Measurements from ENCODE around the gene CDH22. TPM values are rescaled to one million over a fixed set of nuclear protein-coding genes. Genes with fewer than 3 reads are reported as not detected.
A peak's percentile ranks its signal among the peaks of the same experiment; 100 is the strongest.

CDH22 gene
- total and polyA plus RNA-seq, 2 experiments from 2014 or later, result 0.08 to 0.10 TPM

DNA sequence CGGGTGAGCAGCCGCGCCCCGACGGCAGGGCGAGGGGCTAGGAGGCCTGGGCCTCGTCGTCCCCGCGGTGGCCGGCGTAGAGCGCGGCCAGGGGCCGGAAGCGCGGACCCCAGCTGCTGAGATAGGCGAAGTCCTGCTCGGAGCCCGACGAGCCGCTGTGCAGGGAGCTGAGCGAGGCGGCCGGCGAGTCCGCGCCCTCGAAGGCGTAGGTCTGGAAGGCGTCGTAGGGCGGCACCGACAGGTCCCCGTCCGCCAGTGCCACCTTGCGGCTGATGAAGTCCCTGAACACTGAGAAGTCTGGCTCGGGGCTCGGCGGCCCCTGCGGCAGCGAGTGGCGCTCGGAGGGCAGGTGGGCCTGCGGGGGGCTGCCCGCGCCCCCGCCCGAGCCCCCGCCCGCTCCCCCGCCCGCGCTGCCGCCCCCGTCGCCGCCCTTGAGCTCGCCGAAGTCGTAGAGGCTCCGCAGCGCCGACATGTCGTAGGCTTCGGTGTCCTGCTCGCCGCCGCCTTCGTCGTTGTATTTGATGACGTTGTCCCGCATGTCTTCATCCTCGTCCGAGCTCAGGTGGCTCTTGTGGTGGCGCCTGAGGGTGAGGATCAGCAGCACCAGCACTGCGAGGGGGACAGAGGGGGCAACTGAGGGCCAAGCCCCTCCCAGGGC is 133.7 kb downstream of the CDH22 start:
- ATAC-seq (peak; percentile 95), DNase-seq (ENCODE audit: low spot score) (peak; percentile 95)
- Histone ChIP-seq H3K4me1 (ENCODE audit: insufficient read depth) (no peaks in the 10 kb centered on the region), H3K36me3 (ENCODE audit: insufficient read depth) (no peaks in the 10 kb centered on the region), H3K79me2 (replicated peaks; ENCODE audit: insufficient read depth) (no peaks in the 10 kb centered on the region), H4K20me1 (replicated peaks; ENCODE audit: insufficient read depth) (no peaks in the 10 kb centered on the region), H2AFZ (peak overlapping the region; percentile 85), H3K9me2 (ENCODE audit: insufficient read depth) (no peaks in the 10 kb centered on the region), H3K4me2 (peak overlapping the region; percentile 76), H3K27me3 (ENCODE audit: insufficient read depth) (peaks cover 49% of the 10 kb centered on the region), H3F3A (replicated peaks; ENCODE audit: low read depth) (no peaks in the 10 kb centered on the region), H3K27ac (ENCODE audit: low read depth) (no peak overlapping the region), H3K4me3 (peak overlapping the region; percentile 48)
- H3K27me3 Mint-ChIP-seq (ENCODE audit: insufficient read depth, low read depth, poor library complexity), result peaks cover 35% of the 10 kb centered on the region
- TF ChIP-seq NANOG (IDR thresholded peaks at IDR 0.05; ENCODE audit: borderline replicate concordance), result no peak
- no peak for TF ChIP-seq JUNB (IDR thresholded peaks at IDR 0.05; ENCODE audit: unreplicated experiment)
- TF ChIP-seq ZNF114 (CRISPR knock-in tag; IDR thresholded peaks at IDR 0.05), result no peak
- 0 out of 2 replicates have a peak, but pooled peaks have one; percentile 8 for TF ChIP-seq CREB1 (CRISPR knock-in tag; IDR thresholded peaks at IDR 0.05; ENCODE audit: low read depth)
- TF ChIP-seq STAT1 (IDR thresholded peaks at IDR 0.05; ENCODE audit: unreplicated experiment), result no peak
- no peak for TF ChIP-seq EZH2phosphoT487 (IDR thresholded peaks at IDR 0.05; ENCODE audit: unreplicated experiment)
- TF ChIP-seq ETS1 (IDR thresholded peaks at IDR 0.05), result no peak
- TF ChIP-seq POLR2AphosphoS5 (IDR thresholded peaks at IDR 0.05; ENCODE audit: low read depth), result no peak
- no peak for TF ChIP-seq ZNF331 (CRISPR knock-in tag; IDR thresholded peaks at IDR 0.05; ENCODE audit: low read depth)
- TF ChIP-seq, protein P1, sequence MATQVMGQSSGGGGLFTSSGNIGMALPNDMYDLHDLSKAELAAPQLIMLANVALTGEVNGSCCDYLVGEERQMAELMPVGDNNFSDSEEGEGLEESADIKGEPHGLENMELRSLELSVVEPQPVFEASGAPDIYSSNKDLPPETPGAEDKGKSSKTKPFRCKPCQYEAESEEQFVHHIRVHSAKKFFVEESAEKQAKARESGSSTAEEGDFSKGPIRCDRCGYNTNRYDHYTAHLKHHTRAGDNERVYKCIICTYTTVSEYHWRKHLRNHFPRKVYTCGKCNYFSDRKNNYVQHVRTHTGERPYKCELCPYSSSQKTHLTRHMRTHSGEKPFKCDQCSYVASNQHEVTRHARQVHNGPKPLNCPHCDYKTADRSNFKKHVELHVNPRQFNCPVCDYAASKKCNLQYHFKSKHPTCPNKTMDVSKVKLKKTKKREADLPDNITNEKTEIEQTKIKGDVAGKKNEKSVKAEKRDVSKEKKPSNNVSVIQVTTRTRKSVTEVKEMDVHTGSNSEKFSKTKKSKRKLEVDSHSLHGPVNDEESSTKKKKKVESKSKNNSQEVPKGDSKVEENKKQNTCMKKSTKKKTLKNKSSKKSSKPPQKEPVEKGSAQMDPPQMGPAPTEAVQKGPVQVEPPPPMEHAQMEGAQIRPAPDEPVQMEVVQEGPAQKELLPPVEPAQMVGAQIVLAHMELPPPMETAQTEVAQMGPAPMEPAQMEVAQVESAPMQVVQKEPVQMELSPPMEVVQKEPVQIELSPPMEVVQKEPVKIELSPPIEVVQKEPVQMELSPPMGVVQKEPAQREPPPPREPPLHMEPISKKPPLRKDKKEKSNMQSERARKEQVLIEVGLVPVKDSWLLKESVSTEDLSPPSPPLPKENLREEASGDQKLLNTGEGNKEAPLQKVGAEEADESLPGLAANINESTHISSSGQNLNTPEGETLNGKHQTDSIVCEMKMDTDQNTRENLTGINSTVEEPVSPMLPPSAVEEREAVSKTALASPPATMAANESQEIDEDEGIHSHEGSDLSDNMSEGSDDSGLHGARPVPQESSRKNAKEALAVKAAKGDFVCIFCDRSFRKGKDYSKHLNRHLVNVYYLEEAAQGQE (IDR thresholded peaks at IDR 0.05; ENCODE audit: unreplicated experiment), result no peak
- no peak for TF ChIP-seq ZNF462 (CRISPR knock-in tag; IDR thresholded peaks at IDR 0.05)
- TF ChIP-seq CTCF (conservative IDR thresholded peaks at IDR 0.05; ENCODE audit: low read depth in 2 of 2), result peak; percentile 15 to 84; a peak in 2 of 4 replicates
- TF ChIP-seq EZH2 (IDR thresholded peaks at IDR 0.05; ENCODE audit: low read depth, unreplicated experiment), result no peak
- no peaks in the 10 kb centered on the region for H3K9me3 Mint-ChIP-seq
- H3K4me3 Mint-ChIP-seq, result peak overlapping the region; percentile 61
- no peaks in the 10 kb centered on the region; the same call in 2 of the 3 replicates for H3K4me1 Mint-ChIP-seq
- no peak overlapping the region for H3K27ac Mint-ChIP-seq
- H3K36me3 Mint-ChIP-seq (ENCODE audit: low read depth), result no peaks in the 10 kb centered on the region; the same call in 2 of the 3 replicates

Measured in GM23338 (cell line).